ENCODE data around the gene CYTH4. TPM values are rescaled to one million over a fixed set of nuclear protein-coding genes. Genes with fewer than 3 reads are reported as not detected.

CYTH4 gene
- total and polyA plus RNA-seq, 2 of the 8 experiments (the other 6 are each of a cell fraction or from before 2014, with no cell fraction given): 0.09 TPM; not detected in 1

GRCh38 chr22:37283393-37283937, 1.2 kb downstream of the CYTH4 start:
- H3K4me1 ChIP-seq (replicated peaks in 1 of 4; ENCODE audit: control insufficient read depth in 3 of 4, insufficient read depth in 4 of 4, low read length in 3 of 4): peaks cover 0 to 15% (median 4%) of the 10 kb centered on the region in 4 experiments; a peak in 4 of 7 replicates
- H3K9ac ChIP-seq (replicated peaks in 1 of 4; ENCODE audit: extremely low read depth in 1 of 4, low read depth in 3 of 4, low read length in 3 of 4): no peak overlapping the region
- no peak overlapping the region for H3K23ac ChIP-seq (ENCODE audit: insufficient read length)
- H3K27me3 ChIP-seq (replicated peaks in 1 of 4; ENCODE audit: control insufficient read depth in 3 of 4, extremely low read depth in 1 of 4, insufficient read depth in 3 of 4, low read length in 3 of 4): no peaks in the 10 kb centered on the region; a peak in 2 of 7 replicates
- no peaks in the 10 kb centered on the region for H3K79me2 ChIP-seq (ENCODE audit: control insufficient read depth in 1 of 2, insufficient read depth in 2 of 2, low read length in 2 of 2)
- peak overlapping the region; percentile 81; the same call in 1 of the 2 replicates for H4K8ac ChIP-seq (ENCODE audit: extremely low read depth, insufficient read depth, low read length)
- 0 out of 2 replicates have a peak overlapping the region, but pooled peaks have one; percentile 53 for H2BK15ac ChIP-seq (ENCODE audit: low read length)
- no peak overlapping the region for H2AK5ac ChIP-seq (ENCODE audit: low read depth, low read length)
- H2BK5ac ChIP-seq (ENCODE audit: low read depth, low read length): no peak overlapping the region
- no peaks in the 10 kb centered on the region for H3K79me1 ChIP-seq (ENCODE audit: low read depth, low read length)
- no peak overlapping the region for H4K91ac ChIP-seq (replicated peaks; ENCODE audit: insufficient read length, low read length)
- DNase-seq (ENCODE audit: low read depth in 1 of 2, low spot score in 2 of 2) (peak in 1 of 2 experiments; percentile 66), FAIRE-seq (no peak)
- no peak overlapping the region for H3K4ac ChIP-seq (replicated peaks; ENCODE audit: insufficient read length, low read depth, low read length)
- no peak overlapping the region for H3K56ac ChIP-seq (replicated peaks; ENCODE audit: insufficient read length, low read depth, low read length)
- no peaks in the 10 kb centered on the region for H4K20me1 ChIP-seq (replicated peaks in 1 of 2; ENCODE audit: control insufficient read depth in 1 of 2, insufficient read depth in 2 of 2, low read length in 2 of 2)
- CTCF ChIA-PET (ENCODE audit: partially characterized antibody): interaction anchor here (0.7 to 4.7 kb wide), 8 partner anchors 11 to 70 kb away, joined by 3 to 32 read pairs (median 4); no protein-coding TSS in a partner anchor
- H4K5ac ChIP-seq (ENCODE audit: insufficient read length, low read depth, low read length): no peak overlapping the region
- no peaks in the 10 kb centered on the region for H3K23me2 ChIP-seq (ENCODE audit: low read depth, low read length)
- no peak overlapping the region for H3K4me3 ChIP-seq (ENCODE audit: extremely low read depth in 1 of 4, insufficient read depth in 2 of 4, low read depth in 3 of 4, low read length in 4 of 4)
- POLR2A ChIA-PET (ENCODE audit: partially characterized antibody): interaction anchor here (0.5 kb wide), 1 partner anchor 202 kb away, joined by 3 read pairs; no protein-coding TSS in a partner anchor
- no peak overlapping the region for H3K4me2 ChIP-seq (ENCODE audit: insufficient read depth in 1 of 2, low read depth in 2 of 2, low read length in 2 of 2)
- H3K27ac ChIP-seq (ENCODE audit: low read depth, low read length): no peak overlapping the region
- no peak overlapping the region for H3K14ac ChIP-seq (ENCODE audit: insufficient read length)
- no peak overlapping the region for H2BK20ac ChIP-seq (ENCODE audit: low read length)
- no peak overlapping the region for H2BK120ac ChIP-seq (replicated peaks; ENCODE audit: low read depth, low read length)
- no peaks in the 10 kb centered on the region for H3K36me3 ChIP-seq (ENCODE audit: control insufficient read depth in 2 of 4, insufficient read depth in 4 of 4, low read length in 3 of 4)
- H3K18ac ChIP-seq (ENCODE audit: extremely low read depth, low read length): peak overlapping the region; percentile 60
- no peaks in the 10 kb centered on the region for H3K9me3 ChIP-seq (ENCODE audit: insufficient read depth in 2 of 2, low read depth in 1 of 2, low read length in 1 of 2)
- WGBS, 2 experiments (ENCODE audit: extremely low coverage in 1 of 2, insufficient coverage in 1 of 2, insufficient read length in 1 of 2, insufficient replicate concordance in 2 of 2, low coverage in 1 of 2, low lambda C conversion rate in 2 of 2, missing lambda C conversion rate in 1 of 2): 75% methylated on average over 6 of the region's 8 CpGs; no CpG with 5 or more reads in 1 of the 2 experiments
- no peak overlapping the region for H2AFZ ChIP-seq (ENCODE audit: low read length)
- H2BK12ac ChIP-seq (ENCODE audit: low read depth, low read length): peak overlapping the region; percentile 63; the same call in 1 of the 2 replicates

All from H1 (cell line).